GM10847 (cell line): ENCODE measurements around the gene FSTL4.

ENCODE experiments used
- POLR2A ChIP-seq: IDR thresholded peaks from 2 replicates; pipeline ENCODE4 v1.6.1; 2011; ENCODE audit not compliant: insufficient read length; ENCODE audit errors: extremely low read depth

Gene FSTL4

DNA sequence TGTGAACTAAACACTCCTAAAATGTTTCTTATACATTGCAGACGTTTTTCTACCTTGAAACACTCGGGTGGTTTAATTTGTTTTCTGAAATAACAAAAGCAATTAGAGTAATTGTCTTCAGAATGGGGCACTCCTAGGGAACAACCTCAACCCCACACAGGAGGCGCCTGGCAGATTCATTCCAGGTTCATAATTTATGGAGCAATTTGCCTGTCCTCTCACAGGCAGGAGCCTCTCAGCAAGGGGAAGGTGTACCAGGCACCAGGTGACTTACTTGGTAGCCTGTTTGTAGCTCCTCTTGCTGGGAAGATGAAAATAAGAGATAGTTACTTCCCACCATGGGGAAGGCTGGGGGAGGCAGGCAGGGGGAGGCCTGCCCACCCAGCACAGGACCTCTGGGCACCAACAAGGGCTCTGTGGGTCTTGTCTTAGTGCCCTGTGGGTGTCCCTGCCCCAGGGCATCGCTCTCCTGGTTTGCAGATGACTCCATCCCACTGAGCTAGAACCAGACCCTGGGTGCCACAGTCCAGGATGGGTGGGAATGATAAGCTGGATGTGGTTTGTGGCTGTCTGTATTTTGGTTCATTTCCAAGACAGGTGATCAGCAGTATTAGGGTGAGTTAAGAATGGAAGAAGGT is 144.4 kb downstream of the FSTL4 start:
- no peak for TF ChIP-seq POLR2A

DNA sequence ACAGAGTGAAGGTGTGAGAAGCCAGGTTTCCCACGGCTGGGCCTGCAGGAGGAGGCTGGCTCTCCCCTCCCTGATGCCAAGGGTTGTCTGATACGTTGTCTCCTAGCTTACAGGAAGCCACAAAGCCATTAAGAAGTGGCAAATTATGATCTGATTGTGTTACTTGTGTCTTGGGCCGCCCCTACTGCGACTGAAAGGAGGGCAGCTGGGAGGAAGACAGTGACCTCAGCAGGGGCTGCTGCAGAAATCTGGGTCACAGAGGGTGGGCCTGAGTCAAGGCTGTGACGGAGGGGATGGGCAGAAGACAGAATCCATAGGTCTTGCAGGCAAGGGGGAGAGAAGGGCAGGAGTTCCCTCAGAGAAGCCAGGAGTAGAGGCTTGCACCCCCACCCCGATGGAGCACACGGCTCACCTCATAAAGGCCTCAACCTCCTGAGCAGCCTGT is 145.0 kb downstream of the FSTL4 start:
- TF ChIP-seq POLR2A = no peak

DNA sequence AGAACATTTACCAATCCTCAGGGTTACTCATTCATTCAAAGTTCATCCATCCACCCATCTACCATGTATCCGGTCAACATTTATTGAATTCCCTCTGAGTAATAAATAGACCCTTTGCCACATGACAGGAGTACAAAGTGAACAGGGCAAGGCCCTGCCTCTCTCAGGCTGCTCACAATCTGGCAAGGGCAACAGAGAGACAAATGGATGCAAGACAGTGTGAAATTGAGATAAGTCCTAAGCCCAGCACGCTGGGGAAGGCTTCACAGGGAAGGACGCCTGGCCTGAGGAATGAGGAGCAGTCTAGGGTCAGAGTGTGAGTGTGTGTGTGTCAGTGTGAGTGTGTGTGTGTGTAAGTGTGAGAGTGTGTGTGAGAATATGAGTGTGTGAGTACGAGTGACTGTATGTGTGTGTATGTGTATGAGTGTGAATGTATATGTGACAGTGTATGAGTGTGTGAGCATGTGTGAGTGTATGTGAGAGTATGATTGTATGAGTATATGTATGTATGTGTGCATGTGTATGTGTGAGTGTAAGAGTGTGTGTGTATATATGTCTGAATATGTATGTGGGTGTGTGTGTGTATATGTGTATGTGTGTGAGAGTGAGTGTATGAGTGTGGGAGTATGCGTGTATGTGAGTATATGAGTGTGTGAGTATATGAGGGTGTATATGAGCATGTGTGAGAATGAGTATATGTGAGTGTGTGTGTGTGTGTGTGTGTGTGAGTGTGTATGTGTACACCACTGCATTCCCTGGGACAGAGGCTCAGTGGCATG is 145.6 kb downstream of the FSTL4 start:
- TF ChIP-seq POLR2A = no peak

DNA sequence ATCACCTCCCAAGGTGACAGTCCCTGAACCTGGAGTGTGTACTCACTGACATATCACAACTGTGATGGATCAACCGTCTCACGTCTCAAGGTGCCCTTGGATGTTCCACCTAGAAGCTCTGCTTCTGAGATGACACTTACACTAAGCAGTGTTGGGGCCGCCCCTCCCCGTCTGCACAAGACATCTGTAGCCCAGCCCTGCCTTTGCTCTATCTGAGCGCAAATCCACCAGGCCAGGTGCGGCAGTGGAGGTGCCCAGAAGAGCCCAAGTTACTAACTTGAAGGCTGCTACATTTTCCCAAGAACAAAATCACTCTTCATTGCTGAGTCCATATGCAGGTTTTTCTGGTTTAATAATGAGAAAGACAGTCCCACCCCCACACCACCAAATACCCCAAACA is 148.3 kb downstream of the FSTL4 start:
- TF ChIP-seq POLR2A = no peak

DNA sequence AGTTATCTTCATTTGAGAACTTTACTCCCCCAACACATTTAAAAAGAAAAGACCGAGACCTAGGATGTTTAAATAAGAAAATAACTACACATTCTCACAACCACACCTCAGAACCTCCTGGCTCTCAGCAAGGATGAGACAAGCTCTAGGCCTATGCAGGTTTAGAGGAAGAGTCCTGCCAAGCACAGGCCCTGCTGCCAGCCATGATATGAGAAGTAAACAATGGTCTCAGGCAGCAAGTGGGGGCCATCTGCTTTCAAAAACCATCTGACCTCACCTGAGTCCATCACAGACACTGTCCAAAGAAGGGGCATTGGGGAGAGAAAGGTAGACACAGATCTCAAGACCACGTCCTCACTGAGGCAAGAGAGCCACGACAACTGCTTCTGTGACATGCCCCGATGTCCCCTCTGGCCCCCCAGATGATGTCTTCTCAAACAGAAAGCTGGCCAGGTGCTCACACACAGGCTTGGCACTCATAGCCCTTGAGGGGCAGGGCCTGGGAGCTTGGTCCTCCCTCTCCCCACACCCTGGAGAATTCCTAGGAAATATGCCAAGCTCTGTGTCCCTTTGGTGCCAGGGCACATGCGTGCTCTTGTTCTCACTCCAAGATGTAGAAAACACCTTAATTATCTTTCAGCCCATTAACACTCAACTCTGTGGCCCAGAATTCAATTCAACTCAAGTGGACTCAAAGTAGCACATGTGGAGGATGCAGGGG is 150.4 kb downstream of the FSTL4 start:
- TF ChIP-seq POLR2A = no peak

GRCh38 chr5:133460172-133460758 is 152.1 kb downstream of the FSTL4 start:
- no peak for TF ChIP-seq POLR2A

DNA sequence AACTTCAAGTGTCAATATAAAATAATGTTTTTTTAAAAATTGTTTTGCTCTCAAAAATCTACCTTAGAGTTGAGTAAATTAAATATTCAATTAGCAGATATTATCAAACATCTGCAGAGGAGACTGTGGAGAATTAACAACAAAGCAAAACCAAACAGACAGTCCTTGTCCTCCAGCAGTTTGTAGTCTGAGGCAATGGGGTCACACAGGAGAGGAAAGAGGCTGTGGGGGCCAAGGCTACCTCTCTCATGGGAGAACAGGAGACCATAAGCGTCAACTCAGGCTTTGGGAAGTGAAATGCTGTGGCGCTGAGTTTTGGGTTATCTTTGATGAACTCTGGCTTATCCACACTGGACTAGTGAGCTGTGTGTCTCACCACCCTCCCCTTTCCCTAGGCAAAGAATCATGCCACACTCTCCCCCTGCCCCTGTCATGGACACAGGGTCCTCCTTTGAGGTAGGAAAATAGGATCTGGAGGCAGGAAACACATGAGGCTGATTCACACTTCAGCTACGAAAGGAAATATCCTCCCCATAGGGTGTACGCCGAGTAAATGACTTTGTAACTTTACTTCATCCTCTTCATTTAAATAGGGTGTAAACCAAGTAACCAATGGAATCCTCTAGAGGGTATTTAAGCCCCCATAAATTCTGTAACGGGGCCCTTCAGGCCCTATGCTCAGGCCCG is 152.7 kb downstream of the FSTL4 start:
- no peak for TF ChIP-seq POLR2A

DNA sequence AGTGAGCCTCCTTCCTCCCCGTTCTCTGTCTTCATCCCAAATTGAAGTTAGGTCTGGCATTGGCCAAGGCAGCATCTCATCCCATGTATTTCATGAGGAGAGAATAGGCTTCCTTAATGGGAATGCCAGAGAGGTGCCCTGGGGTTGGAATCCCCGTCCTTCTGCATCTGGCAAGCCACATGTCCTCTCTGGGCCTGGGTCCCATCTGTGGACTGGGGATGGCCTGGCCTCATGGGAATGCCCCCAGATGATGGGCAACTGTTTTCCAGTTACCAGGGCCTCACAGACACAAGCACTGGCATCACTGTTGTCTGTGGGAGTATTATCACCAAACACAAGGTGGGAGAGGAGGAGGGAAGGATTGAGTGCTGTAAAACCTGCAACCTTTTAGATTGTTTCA is 153.9 kb downstream of the FSTL4 start:
- no peak for TF ChIP-seq POLR2A

GRCh38 chr5:133457439-133458355 is 154.6 kb downstream of the FSTL4 start:
- no peak for TF ChIP-seq POLR2A

- no peak for TF ChIP-seq POLR2A
Observed at GRCh38 chr5:133456933-133457402, 155.4 kb downstream of the FSTL4 start.

DNA sequence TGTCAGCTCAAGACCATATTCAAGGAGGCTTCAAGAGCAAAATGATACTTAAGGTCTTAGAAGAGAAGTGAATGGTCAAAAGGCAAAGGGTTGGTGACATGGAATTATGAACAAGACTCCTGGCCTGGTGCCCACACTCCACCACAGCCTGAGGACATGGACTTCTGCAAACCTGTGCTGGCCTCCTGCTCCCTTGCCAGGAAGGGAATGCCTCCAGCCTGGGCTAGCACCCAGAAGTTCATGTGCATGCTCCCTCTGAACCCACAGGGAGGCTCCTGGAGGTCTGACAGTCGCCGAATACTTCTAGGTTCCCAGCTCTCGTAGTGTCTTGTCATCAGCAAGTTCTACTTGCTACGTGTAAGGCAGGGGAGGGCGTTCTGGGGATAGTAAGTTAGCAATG is 156.7 kb downstream of the FSTL4 start:
- no peak for TF ChIP-seq POLR2A

- no peak for TF ChIP-seq POLR2A
Observed at GRCh38 chr5:133454442-133454841, 157.9 kb downstream of the FSTL4 start.

GRCh38 chr5:133453831-133454230 is 158.5 kb downstream of the FSTL4 start:
- TF ChIP-seq POLR2A = no peak

- no peak for TF ChIP-seq POLR2A
Observed at GRCh38 chr5:133453084-133453780, 159.1 kb downstream of the FSTL4 start.

GRCh38 chr5:133451926-133452325 is 160.4 kb downstream of the FSTL4 start:
- TF ChIP-seq POLR2A = no peak
